Esophagus muscularis mucosa (tissue), 4 donors: ENCODE results near the gene RGS3.

Experiments
- EP300 ChIP-seq: sonication (generic); formaldehyde crosslinking; IDR thresholded peaks from one replicate; pipeline ENCODE4 v1.6.1; 2017; ENCODE audit warnings: antibody characterized with exemption
- POLR2A ChIP-seq: fragments of 450-650 bp; IDR thresholded peaks from one replicate; pipeline ENCODE4 v1.6.1; 2017; ENCODE audit warnings: antibody characterized with exemption, moderate library complexity, mild to moderate bottlenecking, low read depth
- POLR2AphosphoS5 ChIP-seq, 2 donors: sonication (generic); formaldehyde crosslinking; IDR thresholded peaks; one replicate each; pipeline ENCODE4 v1.6.1; 2017; ENCODE audit warnings: antibody characterized with exemption in 2 of 2
- TF ChIP-seq, protein P1 (sequence below), 3 experiments: fragments of 200-600 bp in 2 of 3; fragments of 450-650 bp in 1 of 3; sonication (generic) in 2 of 3; IDR thresholded peaks; one replicate each; pipeline ENCODE4 v1.5.1; 2017 to 2019; ENCODE audit warnings: antibody characterized with exemption in 3 of 3, mild to moderate bottlenecking in 2 of 3, moderate library complexity in 1 of 3

DNA sequence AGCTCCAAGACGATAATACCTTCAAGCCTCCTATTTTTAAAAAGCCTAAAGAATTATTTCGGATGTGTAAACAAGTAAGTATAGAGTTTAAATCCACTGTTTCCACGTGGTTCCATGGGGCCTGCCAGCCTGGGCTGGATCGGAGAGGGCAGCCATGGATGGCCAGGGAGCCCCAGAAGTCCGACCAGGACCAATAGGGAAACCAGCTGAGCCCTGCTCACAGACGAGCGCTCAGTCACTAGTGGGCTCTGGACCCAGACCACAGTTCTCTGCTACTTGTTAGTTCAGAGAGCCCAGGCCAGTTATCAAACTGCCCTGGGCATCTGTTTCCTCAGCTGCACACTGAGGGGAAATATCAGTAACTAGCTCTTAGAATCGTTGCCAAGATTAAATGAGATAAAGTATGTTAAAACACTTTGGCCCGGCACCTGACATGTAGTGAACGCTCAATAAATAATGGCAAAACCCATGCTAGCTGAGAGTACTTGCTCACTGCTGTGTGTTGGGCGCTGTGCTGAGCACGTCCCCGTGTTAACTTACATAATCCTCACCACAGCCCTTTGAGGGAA lies 124.8 kb downstream of the RGS3 start:
- TF ChIP-seq, protein P1, sequence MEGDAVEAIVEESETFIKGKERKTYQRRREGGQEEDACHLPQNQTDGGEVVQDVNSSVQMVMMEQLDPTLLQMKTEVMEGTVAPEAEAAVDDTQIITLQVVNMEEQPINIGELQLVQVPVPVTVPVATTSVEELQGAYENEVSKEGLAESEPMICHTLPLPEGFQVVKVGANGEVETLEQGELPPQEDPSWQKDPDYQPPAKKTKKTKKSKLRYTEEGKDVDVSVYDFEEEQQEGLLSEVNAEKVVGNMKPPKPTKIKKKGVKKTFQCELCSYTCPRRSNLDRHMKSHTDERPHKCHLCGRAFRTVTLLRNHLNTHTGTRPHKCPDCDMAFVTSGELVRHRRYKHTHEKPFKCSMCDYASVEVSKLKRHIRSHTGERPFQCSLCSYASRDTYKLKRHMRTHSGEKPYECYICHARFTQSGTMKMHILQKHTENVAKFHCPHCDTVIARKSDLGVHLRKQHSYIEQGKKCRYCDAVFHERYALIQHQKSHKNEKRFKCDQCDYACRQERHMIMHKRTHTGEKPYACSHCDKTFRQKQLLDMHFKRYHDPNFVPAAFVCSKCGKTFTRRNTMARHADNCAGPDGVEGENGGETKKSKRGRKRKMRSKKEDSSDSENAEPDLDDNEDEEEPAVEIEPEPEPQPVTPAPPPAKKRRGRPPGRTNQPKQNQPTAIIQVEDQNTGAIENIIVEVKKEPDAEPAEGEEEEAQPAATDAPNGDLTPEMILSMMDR (IDR thresholded peaks at IDR 0.05) = no peak
- TF ChIP-seq POLR2AphosphoS5 (IDR thresholded peaks at IDR 0.05) (no peak), POLR2A (no peak), EP300 (no peak)
